PC-3 (cell line): Measurements from ENCODE around the gene DNAJC1. TPM values are rescaled to one million over a fixed set of nuclear protein-coding genes. Genes with fewer than 3 reads are reported as not detected.
A peak's percentile ranks its signal among the peaks of the same experiment; 100 is the strongest.

Source experiments
- ATAC-seq: fragments of 200-7000 bp; cut with Tn5 transposase; 2 replicates; pipeline ENCODE4 v1.9.1; 2020; ENCODE audit warnings: mild to moderate bottlenecking, moderate library complexity
- BruUV-seq: library from RNA; stranded (reverse); fragments of 400-500 nt; replicated peaks from 2 replicates; lab custom pipeline; 2021; lab: Mats Ljungman, UMichigan
- CTCF ChIA-PET: fragments of 300-600 bp; sonication (Branson Sonifier 250); formaldehyde crosslinking; loops from one replicate; lab custom pipeline; 2022; ENCODE audit warnings: antibody characterized with exemption; lab: Charles Lee
- POLR2A ChIA-PET: fragments of 300-600 bp; sonication (Branson Sonifier 250); formaldehyde crosslinking; loops from one replicate; lab custom pipeline; 2022; ENCODE audit warnings: antibody characterized with exemption; ENCODE audit not compliant: unreplicated experiment; lab: Charles Lee
- DNase-seq: peaks from one replicate; pipeline ENCODE4 v3.0.0-alpha.2; 2015
- H2AFZ ChIP-seq: fragments of 300-600 bp; sonication (generic); 2 replicates; pipeline ENCODE4 v1.6.0; 2016; ENCODE audit warnings: antibody characterized with exemption, low read length
- H3F3A ChIP-seq: fragments of 300-600 bp; sonication (generic); one replicate; pipeline ENCODE4 v1.6.0; 2017; ENCODE audit warnings: antibody characterized with exemption, low read length, control low read depth, mild to moderate bottlenecking; ENCODE audit not compliant: unreplicated experiment
- H3K27ac ChIP-seq: fragments of 300-600 bp; sonication (generic); 2 replicates; pipeline ENCODE4 v1.5.1; 2016; ENCODE audit warnings: mild to moderate bottlenecking, low read length
- H3K27me3 ChIP-seq: fragments of 300-600 bp; sonication (generic); 2 replicates; pipeline ENCODE4 v1.6.1; 2016; ENCODE audit warnings: low read length, mixed read lengths
- H3K36me3 ChIP-seq: fragments of 300-600 bp; sonication (generic); 2 replicates; pipeline ENCODE4 v1.6.1; 2016; ENCODE audit warnings: low read depth, mixed run types, low read length, mixed read lengths
- H3K4me1 ChIP-seq: fragments of 300-600 bp; sonication (generic); 2 replicates; pipeline ENCODE4 v1.5.1; 2016; ENCODE audit warnings: low read length; ENCODE audit not compliant: insufficient read depth
- H3K4me2 ChIP-seq: fragments of 300-600 bp; sonication (generic); 2 replicates; pipeline ENCODE4 v1.6.0; 2016; ENCODE audit warnings: low read length
- H3K4me3 ChIP-seq: fragments of 300-600 bp; sonication (generic); 2 replicates; pipeline ENCODE4 v1.5.1; 2016; ENCODE audit warnings: mild to moderate bottlenecking, low read length, mixed read lengths
- H3K79me2 ChIP-seq: fragments of 300-600 bp; sonication (generic); 2 replicates; pipeline ENCODE4 v1.6.1; 2017; ENCODE audit warnings: low read length, mixed read lengths
- H3K9ac ChIP-seq: fragments of 300-600 bp; sonication (generic); 2 replicates; pipeline ENCODE4 v1.6.0; 2016; ENCODE audit warnings: mild to moderate bottlenecking, low read length
- H3K9me2 ChIP-seq: fragments of 300-600 bp; sonication (generic); replicated peaks from 2 replicates; pipeline ENCODE4 v1.6.1; 2016; ENCODE audit warnings: mixed run types, low read length, mixed read lengths
- H3K9me3 ChIP-seq: fragments of 300-600 bp; sonication (generic); 2 replicates; pipeline ENCODE4 v1.6.1; 2016; ENCODE audit warnings: low read length, mixed read lengths
- H4K20me1 ChIP-seq: fragments of 300-600 bp; sonication (generic); 2 replicates; pipeline ENCODE4 v1.6.1; 2016; ENCODE audit warnings: low read length, mixed read lengths
- CTCF ChIP-seq: fragments of 300-600 bp; sonication (generic); conservative IDR thresholded peaks from 2 replicates; pipeline ENCODE4 v1.5.1; 2017; ENCODE audit warnings: antibody characterized with exemption, low read depth, mild to moderate bottlenecking, low read length
- EZH2 ChIP-seq: fragments of 300-600 bp; sonication (generic); IDR thresholded peaks from one replicate; pipeline ENCODE4 v1.6.1; 2017; ENCODE audit warnings: antibody characterized with exemption, mild to moderate bottlenecking, low read length; ENCODE audit not compliant: unreplicated experiment
- EZH2phosphoT487 ChIP-seq: fragments of 300-600 bp; sonication (generic); IDR thresholded peaks from 2 replicates; pipeline ENCODE4 v1.6.1; 2018; ENCODE audit warnings: mild to moderate bottlenecking, antibody characterized with exemption, low read length, borderline replicate concordance
- intact Hi-C: fragments of 100-400 bp; cut with micrococcal nuclease; formaldehyde crosslinking; loops from 2 replicates; pipeline ENCODE4 v1.9.0; 2023
- total RNA-seq: library from RNA; depleted of rRNA; stranded (reverse); fragments of >200 nt; gene quantifications from 2 replicates; pipeline ENCODE4 v1.2.3, GENCODE V29; 2014

DNAJC1 gene
- total RNA-seq, 1 experiment from 2014 or later = 53.4 TPM

GRCh38 chr10:21964983-21965665, 38.4 kb downstream of the DNAJC1 start:
- intact Hi-C loops = no loop called here
- peaks cover 17% of the 10 kb centered on the region for H3K4me1 ChIP-seq
- H3K27me3 ChIP-seq = no peaks in the 10 kb centered on the region
- no peaks in the 10 kb centered on the region for H3K36me3 ChIP-seq
- ChIA-PET POLR2A (no interaction called here), CTCF (no interaction called here)
- ATAC-seq (no peak), DNase-seq (peak; percentile 26)
- no peaks in the 10 kb centered on the region for H3K9me2 ChIP-seq
- no peak overlapping the region for H3K4me3 ChIP-seq
- H4K20me1 ChIP-seq = no peaks in the 10 kb centered on the region
- no peak overlapping the region for H3K4me2 ChIP-seq
- peaks cover 84% of the 10 kb centered on the region for H3K79me2 ChIP-seq
- H3K9ac ChIP-seq = no peak overlapping the region
- H3K9me3 ChIP-seq = no peaks in the 10 kb centered on the region
- no peaks in the 10 kb centered on the region for H3F3A ChIP-seq
- no peak overlapping the region for H2AFZ ChIP-seq
- TF ChIP-seq EZH2 (no peak), CTCF (no peak), EZH2phosphoT487 (no peak)
- BruUV-seq = no TSS peak
- H3K27ac ChIP-seq = no peak overlapping the region

GRCh38 chr10:21962358-21962757, 41.2 kb downstream of the DNAJC1 start:
- Histone ChIP-seq H3F3A (no peaks in the 10 kb centered on the region), H3K9me2 (no peaks in the 10 kb centered on the region), H4K20me1 (no peaks in the 10 kb centered on the region), H3K9ac (no peak overlapping the region), H3K4me3 (no peak overlapping the region), H3K36me3 (no peaks in the 10 kb centered on the region), H2AFZ (no peak overlapping the region), H3K4me2 (no peak overlapping the region), H3K27ac (no peak overlapping the region), H3K79me2 (peaks cover 78% of the 10 kb centered on the region), H3K27me3 (no peaks in the 10 kb centered on the region), H3K4me1 (peaks cover 11% of the 10 kb centered on the region; the same call in 1 of the 2 replicates), H3K9me3 (no peaks in the 10 kb centered on the region)
- ATAC-seq (no peak), DNase-seq (no peak)
- POLR2A ChIA-PET = no interaction called here
- intact Hi-C loops = no loop called here
- TF ChIP-seq EZH2 = no peak
- TF ChIP-seq CTCF = no peak
- no peak for TF ChIP-seq EZH2phosphoT487
- CTCF ChIA-PET = no interaction called here
- BruUV-seq = no TSS peak

GRCh38 chr10:21961847-21962246, 41.7 kb downstream of the DNAJC1 start:
- H3K79me2 ChIP-seq = peaks cover 78% of the 10 kb centered on the region
- CTCF ChIA-PET = no interaction called here

More at GRCh38 chr10:21961847-21962246, 41.7 kb downstream of the DNAJC1 start:
- Histone ChIP-seq H3K9ac (no peak overlapping the region), H3K36me3 (no peaks in the 10 kb centered on the region), H3F3A (no peaks in the 10 kb centered on the region), H4K20me1 (no peaks in the 10 kb centered on the region), H3K4me3 (no peak overlapping the region), H3K9me2 (no peaks in the 10 kb centered on the region), H3K9me3 (no peaks in the 10 kb centered on the region), H2AFZ (no peak overlapping the region), H3K4me1 (peaks cover 11% of the 10 kb centered on the region; the same call in 1 of the 2 replicates), H3K27ac (no peak overlapping the region), H3K4me2 (no peak overlapping the region), H3K27me3 (no peaks in the 10 kb centered on the region)
- POLR2A ChIA-PET = no interaction called here
- TF ChIP-seq CTCF = no peak
- no peak for TF ChIP-seq EZH2phosphoT487
- ATAC-seq (no peak), DNase-seq (no peak)
- no TSS peak for BruUV-seq
- intact Hi-C loops = no loop called here
